ENCODE results near the gene CNKSR1. TPM values are rescaled to one million over a fixed set of nuclear protein-coding genes. Genes with fewer than 3 reads are reported as not detected.

Gene CNKSR1
- polyA plus RNA-seq, 1 donor from 2014 or later = 2.2 TPM

DNA sequence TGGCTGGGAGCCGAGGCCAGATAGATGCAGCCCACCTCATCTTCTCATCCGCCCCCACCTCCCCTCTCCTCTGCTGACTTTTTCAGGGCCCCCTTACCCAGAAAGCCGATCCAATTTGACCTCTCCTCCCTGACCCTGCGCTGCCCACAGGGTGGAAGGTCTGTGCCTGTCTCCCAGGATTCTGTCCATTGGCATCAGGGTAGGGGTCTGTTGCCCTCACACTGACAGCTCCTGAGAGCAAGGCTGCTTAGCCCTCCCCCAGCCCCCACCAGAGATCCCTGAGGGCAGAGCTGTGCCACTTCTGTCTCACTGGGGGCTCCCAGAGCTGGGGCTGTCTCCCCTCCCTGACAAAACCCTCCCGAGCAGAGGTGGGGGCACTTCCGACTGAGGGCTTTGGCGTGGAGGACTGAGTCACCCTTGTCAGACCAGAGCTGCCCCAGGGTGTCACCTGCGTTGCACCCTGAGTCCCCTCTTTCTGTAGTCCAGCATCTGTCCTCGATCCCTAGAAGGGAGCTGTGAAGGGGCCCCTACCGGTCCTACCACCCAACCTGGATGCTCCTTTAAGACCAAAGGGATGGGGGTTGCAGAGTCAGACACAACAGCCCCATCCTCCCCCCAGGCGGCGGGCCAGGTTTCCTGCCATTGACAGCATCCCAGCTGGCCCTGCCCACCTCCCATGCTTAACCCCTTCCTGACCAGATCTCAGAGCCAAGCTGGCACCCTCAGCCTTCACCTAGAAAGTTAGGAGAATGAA is 20.8 kb upstream of the CNKSR1 start:
- Mint-ChIP-seq H3K4me1 (no peaks in the 10 kb centered on the region), H3K27ac (no peak overlapping the region), H3K36me3 (peaks cover 2% of the 10 kb centered on the region), H3K4me3 (no peak overlapping the region), H3K27me3 (peaks cover 35% of the 10 kb centered on the region), H3K9me3 (no peaks in the 10 kb centered on the region)

DNA sequence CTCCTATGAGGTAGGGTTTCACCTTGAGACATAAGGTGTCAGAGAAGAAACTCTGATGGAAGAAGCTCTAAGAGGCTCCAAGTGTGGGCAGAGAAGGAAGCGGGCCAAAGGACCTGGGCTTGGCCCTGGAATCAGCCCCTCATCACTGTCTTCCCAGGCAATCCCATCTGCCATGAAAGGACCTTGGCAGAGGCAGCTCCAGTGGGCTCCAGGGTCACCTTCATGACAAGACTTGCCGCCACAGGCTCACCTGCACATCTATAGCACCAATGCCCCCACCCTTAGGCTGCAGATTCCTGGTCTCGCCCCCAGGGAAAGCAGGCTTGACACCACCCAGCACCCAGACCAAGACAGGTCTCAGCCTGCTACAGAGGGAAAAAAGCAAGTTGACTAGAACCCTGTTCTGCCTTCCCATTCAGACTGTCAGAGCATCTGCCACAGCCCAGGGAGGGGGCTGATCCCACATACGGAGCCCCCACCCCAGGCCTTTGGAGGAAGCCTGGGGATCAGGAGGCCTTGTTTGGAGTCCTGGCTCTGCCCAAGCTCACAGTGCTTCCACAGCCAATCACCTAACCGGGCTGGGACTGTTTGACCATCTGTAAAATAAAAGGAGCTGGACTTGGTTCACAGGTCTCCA is 18.9 kb upstream of the CNKSR1 start:
- Mint-ChIP-seq H3K4me3 (no peak overlapping the region), H3K4me1 (peaks cover 0 to 3% (median 2%) of the 10 kb centered on the region in 3 donors), H3K27ac (peak overlapping the region in 1 of 3 donors; percentile 23), H3K36me3 (peaks cover 2% of the 10 kb centered on the region), H3K9me3 (no peaks in the 10 kb centered on the region), H3K27me3 (peaks cover 38% of the 10 kb centered on the region)

DNA sequence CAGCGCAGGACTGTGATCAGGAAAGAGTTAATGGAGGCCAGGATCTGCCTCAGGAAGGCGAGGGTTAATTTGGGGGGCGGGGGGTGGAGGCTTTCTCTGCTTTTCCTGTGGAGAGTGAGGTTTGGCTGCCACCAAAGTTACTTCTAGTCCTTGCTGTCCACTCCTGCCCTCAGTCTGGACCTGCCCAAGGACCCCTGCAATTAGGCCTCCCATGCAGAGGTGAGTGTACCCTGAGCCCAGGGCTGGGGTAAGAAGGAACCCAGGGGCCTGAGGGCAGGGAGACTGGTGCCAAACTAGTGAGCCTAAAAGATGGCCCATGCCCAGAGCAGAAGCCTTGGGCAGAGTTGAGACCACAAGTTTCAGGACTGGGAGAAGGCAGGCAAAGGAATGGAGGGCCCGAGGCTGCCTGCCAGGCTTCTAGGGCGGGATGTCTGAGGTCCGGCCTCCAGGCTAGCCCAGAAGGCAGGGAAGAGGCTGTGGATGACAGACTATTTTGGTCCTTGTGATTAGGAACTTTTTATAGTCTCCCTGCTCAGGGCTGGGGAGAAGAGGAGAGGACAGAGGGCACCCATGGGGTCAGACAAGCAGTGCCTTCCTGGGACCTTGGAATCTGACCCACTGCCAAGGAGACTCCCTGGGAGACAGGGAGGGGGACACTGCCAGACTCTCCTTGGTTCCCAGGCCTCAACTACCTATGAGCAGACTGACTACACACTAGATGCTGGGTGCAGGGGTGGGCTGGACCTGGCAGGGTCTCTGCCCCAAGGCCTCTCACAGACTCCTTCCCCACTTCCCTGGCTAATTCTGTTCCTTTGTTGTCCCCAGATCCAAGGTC is 18.2 kb upstream of the CNKSR1 start, which contains the start of gene FAM110D:
FAM110D (plus strand) TSS at position 172 of the 835 bp plus-strand sequence. CDS start 2,213 bp downstream, outside the sequence.
- Mint-ChIP-seq H3K9me3 (no peaks in the 10 kb centered on the region), H3K27ac (peak within 1 kb of the TSS in 2 of 3 donors; percentile 23 to 28), H3K27me3 (peaks cover 38% of the 10 kb centered on the region), H3K4me3 (no peak within 1 kb of the TSS), H3K36me3 (peaks cover 2% of the 10 kb centered on the region), H3K4me1 (peaks cover 0 to 5% (median 3%) of the 10 kb centered on the region in 3 donors)

DNA sequence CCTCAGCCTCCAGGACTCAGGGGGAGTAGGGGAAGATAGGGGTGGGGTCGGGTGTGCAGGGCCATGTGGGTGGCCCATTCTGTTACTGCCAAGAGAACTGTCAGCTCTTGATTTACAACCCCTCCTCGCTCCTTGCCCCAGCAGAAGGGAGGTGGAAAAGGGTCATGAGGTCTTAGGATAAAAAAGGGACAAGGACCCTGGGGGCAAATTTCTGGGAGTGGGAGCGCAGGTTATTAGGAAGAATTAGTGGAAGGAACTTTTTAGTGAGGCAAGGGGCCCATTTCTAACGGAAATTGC is 17.6 kb upstream of the CNKSR1 start:
- Mint-ChIP-seq H3K4me3 (no peak overlapping the region), H3K36me3 (peaks cover 2% of the 10 kb centered on the region), H3K9me3 (no peaks in the 10 kb centered on the region), H3K27ac (peak overlapping the region in 1 of 3 donors; percentile 28), H3K27me3 (peaks cover 38% of the 10 kb centered on the region), H3K4me1 (peaks cover 0 to 5% (median 3%) of the 10 kb centered on the region in 3 donors)

DNA sequence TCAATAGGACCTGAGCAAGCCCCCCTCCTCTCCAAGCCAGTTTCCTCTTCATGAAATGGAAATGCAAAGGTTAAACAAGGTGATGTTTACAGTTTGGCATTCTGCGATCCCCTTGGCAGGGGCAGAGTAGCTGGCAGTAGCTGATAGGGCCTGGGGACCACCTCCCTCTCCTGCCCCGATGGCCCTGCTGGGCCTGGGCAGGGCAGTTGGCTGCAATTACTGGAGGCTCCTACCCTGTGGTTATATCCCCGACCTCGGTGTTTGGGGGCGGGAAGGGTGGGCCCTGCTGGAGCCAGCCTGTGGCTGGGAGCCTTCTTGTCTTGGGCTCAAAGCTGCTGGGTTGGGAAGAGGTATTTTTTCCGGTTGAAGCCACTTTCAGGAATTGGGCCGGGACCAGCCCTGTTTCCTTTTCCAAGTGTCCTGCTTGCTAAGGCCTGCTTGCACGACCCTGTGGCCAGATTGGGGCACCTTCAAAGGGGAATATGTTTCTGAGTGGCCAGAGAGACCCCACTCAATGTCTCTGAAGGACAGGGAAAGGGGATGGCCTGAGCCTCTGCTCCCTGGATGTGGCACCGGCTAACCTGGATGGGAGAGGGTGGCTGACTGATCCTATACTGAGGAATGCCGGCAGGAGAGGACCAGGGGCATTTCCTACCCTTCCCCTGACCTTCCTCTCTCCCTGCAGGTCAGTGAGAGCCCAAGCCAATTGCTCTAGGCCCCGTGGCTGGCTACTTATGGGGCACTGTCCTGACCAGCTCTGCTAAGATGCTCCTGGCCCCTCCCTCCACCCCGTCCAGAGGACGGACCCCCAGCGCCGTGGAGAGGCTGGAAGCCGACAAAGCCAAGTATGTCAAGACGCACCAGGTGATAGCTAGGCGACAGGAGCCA is 16.5 kb upstream of the CNKSR1 start:
- Mint-ChIP-seq H3K4me1 (peaks cover 0 to 7% (median 3%) of the 10 kb centered on the region in 3 donors), H3K4me3 (peak overlapping the region in 2 of 4 donors; percentile 57 to 58), H3K27me3 (peaks cover 33% of the 10 kb centered on the region), H3K36me3 (peaks cover 2% of the 10 kb centered on the region), H3K9me3 (no peaks in the 10 kb centered on the region), H3K27ac (no peak overlapping the region)

DNA sequence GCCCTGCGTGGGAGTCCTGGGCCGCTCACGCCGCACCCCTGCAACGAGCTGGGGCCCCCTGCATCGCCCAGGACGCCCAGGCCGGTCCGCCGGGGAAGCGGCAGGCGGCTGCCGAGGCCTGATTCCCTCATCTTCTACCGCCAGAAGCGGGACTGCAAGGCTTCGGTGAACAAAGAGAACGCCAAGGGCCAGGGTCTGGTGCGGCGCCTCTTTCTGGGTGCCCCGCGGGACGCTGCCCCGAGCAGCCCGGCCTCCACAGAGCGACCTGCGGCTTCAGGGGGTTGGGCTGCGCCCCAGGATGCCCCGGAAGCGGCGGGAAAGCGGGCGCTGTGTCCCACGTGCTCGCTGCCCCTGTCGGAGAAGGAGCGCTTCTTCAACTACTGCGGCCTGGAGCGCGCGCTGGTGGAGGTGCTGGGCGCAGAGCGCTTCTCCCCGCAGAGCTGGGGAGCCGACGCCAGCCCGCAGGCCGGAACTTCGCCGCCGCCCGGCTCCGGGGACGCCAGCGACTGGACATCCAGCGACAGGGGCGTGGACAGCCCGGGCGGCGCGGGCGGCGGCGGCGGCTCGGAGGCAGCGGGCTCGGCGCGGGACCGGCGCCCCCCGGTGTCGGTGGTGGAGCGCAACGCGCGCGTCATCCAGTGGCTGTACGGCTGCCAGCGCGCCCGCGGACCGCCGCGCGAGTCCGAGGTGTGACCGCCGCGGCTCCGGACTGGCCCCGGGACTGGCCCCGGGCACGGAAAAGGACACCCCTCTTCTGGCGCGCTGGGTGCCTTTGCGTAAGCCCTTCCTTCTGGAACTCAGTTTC is 15.7 kb upstream of the CNKSR1 start:
- Mint-ChIP-seq H3K36me3 (peaks cover 2% of the 10 kb centered on the region), H3K4me1 (peaks cover 0 to 7% (median 3%) of the 10 kb centered on the region in 3 donors), H3K9me3 (no peaks in the 10 kb centered on the region), H3K27ac (no peak overlapping the region), H3K4me3 (peak overlapping the region in 3 of 4 donors; percentile 43 to 90 (median 52)), H3K27me3 (peaks cover 29% of the 10 kb centered on the region)

DNA sequence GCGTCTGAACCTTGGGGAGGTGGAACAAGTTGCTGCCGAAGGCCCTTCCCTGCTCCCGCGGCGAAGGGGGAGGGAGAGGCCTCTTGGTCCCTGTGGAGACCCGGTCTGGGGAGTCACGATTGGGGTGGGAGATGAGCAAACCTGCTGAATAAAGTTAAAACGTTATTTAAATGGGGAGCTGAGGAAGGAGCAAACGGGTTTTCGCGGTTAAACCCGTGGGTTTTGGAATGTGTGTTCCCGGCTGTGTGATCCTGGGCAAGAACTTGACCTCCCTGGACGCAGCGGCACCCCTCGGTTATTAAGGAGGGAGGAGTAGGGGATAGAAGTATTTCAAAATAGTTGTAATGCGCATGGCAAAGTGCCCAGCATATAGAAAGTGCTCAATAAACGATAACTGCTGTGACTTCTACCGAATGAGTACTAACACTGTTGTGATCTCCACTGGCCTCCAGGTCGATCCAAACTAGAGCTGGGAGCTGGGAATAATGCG is 15.0 kb upstream of the CNKSR1 start:
- Mint-ChIP-seq H3K4me1 (peaks cover 0 to 7% (median 3%) of the 10 kb centered on the region in 3 donors), H3K36me3 (peaks cover 2% of the 10 kb centered on the region), H3K27ac (no peak overlapping the region), H3K9me3 (no peaks in the 10 kb centered on the region), H3K4me3 (peak overlapping the region; percentile 34 to 90 (median 48)), H3K27me3 (peaks cover 25% of the 10 kb centered on the region)

DNA sequence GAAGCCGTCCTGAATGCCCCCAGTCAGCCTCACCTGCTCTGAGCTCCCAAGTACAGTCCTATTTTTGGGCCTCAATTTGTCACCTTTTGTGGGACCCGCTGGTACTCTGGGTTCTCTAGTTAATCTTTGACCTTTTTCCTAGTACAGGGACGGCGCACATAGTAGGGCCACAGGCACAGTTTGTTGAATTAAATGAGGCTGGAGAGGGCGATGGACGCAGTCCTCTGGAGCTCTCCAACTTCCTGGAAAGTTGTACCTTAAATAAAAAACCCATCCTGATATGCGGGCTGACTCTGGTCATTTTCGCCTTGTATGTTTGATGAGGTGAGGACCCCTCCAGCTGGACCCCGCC is 13.6 kb upstream of the CNKSR1 start:
- peaks cover 17% of the 10 kb centered on the region for H3K27me3 Mint-ChIP-seq
- H3K9me3 Mint-ChIP-seq = no peaks in the 10 kb centered on the region
- peaks cover 0 to 7% (median 3%) of the 10 kb centered on the region in 3 donors for H3K4me1 Mint-ChIP-seq
- peak overlapping the region in 2 of 4 donors; percentile 44 to 54 for H3K4me3 Mint-ChIP-seq
- no peak overlapping the region for H3K27ac Mint-ChIP-seq
- H3K36me3 Mint-ChIP-seq = no peaks in the 10 kb centered on the region

DNA sequence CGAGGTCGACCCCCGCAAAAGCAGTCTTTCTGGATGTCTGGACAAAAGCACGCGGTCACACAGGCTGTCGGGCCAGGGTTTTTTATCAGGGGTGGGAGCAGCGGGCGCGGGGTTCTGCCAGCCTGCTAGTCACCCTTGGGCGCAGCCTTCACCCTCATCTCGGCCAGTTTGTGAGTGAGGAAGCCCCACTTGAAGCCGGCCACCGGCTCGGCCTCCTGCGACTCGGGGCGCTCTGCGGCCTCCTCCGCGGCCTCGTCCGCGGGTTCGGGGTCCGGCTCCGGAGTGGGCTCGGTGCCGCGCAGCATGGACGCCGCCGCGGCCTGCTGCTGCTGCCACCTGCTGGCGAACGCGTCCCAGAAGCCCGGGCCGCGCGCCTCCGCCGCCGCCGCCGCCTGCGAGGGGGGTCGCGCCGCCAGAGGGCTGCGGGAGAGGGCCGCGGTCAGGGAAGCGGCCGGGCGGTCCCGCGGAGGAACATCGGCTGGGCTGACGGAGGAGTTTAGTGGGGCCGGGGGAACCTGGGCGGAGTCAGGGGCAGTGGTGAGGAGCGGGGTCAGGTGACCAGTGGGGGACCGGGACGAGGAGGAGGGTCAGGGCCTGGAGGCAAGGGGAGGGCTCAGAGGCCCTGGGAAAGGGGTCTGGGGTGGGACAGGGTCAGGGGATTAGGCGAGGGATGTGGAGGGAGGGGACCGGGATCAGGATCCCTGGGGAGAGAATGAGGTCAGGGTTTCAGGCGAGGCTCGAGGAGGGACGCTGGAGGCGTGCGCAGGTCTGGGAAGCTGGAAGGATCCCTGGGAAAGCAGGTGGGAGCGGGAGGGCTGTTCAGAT is 13.0 kb upstream of the CNKSR1 start:
- peak overlapping the region in 2 of 3 donors; percentile 46 to 50 for H3K27ac Mint-ChIP-seq
- no peaks in the 10 kb centered on the region for H3K9me3 Mint-ChIP-seq
- peak overlapping the region; percentile 29 to 89 (median 60) for H3K4me3 Mint-ChIP-seq
- H3K27me3 Mint-ChIP-seq = peaks cover 15% of the 10 kb centered on the region
- H3K4me1 Mint-ChIP-seq = peaks cover 0 to 7% (median 3%) of the 10 kb centered on the region in 3 donors
- H3K36me3 Mint-ChIP-seq = no peaks in the 10 kb centered on the region

DNA sequence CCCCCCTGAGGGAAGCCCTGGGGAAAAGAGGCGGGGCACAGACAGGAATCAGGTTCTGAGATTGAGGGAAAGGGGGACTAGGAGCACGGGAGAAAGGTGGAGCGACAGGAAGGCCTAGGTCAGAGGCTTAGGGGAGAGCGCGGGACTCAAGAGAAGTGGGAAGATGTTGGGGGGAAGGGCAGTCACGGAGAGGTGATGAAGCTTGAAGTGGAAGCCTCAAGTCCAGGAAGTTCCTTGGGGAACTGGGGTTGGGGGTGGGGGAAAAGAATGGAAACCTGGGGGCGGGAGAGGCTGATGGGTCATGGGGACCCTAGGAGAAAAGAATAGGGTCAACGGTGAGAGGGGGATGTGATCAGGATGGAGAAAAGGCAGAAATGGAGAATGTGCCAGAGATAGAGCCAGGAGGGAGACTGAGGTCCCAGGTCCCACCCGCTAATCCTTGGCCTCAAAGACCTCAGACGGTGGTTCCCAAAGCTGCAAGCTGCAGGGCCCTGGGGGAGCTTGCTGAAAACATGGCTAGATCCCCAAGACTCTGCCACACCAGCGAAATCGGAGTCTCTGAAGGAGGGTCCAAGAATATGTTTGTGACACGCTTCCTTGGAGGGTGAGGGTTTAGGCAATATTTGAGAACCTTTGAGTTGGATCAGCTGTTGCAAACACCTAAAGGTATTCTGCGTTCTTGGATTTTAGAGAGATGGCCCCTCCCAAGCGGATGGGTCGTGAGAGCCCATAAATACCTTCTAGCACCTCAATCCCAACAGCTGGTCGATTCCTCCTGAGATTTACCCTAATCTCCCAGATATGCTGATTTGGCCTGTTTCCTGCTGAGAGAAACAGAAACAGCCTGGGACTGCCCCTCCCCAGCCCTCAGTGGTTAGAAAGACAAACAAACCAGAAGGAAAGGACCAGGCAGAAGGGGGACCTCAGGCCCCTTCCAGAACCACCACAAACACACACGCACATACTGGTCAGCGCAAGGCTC is 12.1 kb upstream of the CNKSR1 start:
- peaks cover 0 to 7% (median 5%) of the 10 kb centered on the region in 3 donors for H3K4me1 Mint-ChIP-seq
- H3K4me3 Mint-ChIP-seq = peak overlapping the region; percentile 29 to 89 (median 56)
- no peaks in the 10 kb centered on the region for H3K9me3 Mint-ChIP-seq
- no peaks in the 10 kb centered on the region for H3K36me3 Mint-ChIP-seq
- peak overlapping the region in 2 of 3 donors; percentile 50 to 63 for H3K27ac Mint-ChIP-seq
- peaks cover 10% of the 10 kb centered on the region for H3K27me3 Mint-ChIP-seq

DNA sequence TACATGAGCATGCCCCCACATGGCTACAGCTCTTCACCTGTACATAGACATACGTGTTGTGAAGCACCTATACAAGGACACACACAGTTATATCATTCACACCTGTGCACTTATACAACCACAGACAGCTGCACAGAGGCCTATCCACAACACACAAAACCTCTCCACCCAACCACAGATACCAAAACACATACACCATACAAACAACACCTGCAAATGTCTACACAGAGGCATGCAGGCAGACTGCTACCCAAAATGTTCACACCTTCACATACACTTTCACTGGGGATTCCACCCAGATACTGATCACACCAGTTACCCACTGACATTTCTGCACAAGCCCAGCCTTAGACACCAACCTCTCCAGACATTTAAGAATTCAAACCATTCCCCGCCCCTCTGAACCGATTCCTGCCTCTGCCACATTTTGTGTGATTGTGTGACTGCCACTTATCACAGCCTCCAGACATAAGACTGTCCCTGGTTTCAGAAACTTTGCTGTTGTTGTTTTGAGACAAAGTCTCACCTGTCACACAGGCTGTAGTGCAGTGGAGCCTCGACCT is 10.5 kb upstream of the CNKSR1 start:
- H3K4me1 Mint-ChIP-seq = peaks cover 0 to 7% (median 7%) of the 10 kb centered on the region in 3 donors
- peaks cover 5% of the 10 kb centered on the region for H3K27me3 Mint-ChIP-seq
- no peak overlapping the region for H3K27ac Mint-ChIP-seq
- H3K36me3 Mint-ChIP-seq = no peaks in the 10 kb centered on the region
- H3K9me3 Mint-ChIP-seq = no peaks in the 10 kb centered on the region
- H3K4me3 Mint-ChIP-seq = peak overlapping the region in 1 of 4 donors; percentile 76

All from IgD-negative memory B cell (primary cell).